ENCODE results near the gene MAP3K10. TPM values are rescaled to one million over a fixed set of nuclear protein-coding genes. Genes with fewer than 3 reads are reported as not detected.

The MAP3K10 gene
- total and polyA plus RNA-seq, 7 donors = 10.7 to 35.1 (median 19.1) TPM

DNA sequence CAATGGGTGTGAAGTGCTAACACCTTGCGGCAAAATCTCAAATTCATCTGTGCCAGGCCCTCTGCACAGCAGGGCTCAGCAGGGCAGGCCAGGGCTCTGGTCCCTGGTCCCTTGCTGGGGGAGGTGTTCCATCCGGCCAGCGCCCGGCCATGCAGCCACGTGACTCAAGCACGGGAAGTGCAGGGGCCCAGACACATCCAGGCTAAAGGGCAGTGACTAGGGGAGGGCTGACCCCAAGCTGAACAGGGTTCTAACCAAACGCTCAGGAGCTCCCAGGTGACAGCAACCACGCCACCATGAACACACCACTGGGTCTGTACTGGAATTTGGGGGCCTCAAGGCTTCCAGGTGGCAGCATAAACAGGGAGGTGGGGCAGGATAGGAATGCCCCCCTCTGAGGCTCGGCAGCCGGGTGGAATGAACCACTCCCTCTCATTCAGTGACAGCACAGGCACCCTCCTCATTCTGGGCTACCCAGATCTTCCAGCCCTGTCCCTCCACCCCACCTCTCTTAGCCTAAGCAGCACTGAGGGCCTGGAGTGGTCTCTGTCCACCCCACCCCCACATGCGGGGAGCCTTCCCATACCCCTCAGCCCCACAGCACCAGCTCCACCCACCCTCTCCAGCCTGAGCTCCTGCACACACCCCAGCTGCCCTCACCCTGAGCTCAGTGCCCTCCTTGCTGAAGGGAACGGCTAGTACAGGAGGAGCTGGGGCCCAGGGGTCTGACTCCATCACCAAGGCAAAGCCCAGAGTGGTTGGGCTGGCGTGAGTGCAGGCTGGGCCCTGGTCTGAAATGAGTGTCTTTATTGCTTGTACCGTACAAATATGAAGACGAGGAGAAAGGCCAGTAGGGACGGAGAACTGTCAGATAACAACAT is 40.6 kb downstream of the MAP3K10 start:
- no peak overlapping the region for H3K4me3 ChIP-seq
- peaks cover 0 to 7% (median 0%) of the 10 kb centered on the region in 3 donors for H3K27me3 ChIP-seq (ENCODE audit: insufficient read depth in 3 of 3, low read length in 2 of 3)
- H3K27ac ChIP-seq = peak overlapping the region; percentile 9
- intact Hi-C loops (cut with DNase I) = loop anchor here in 1 of 2 donors (5.0 kb wide), 1 partner anchor 51 kb away; no protein-coding TSS in a partner anchor
- H3K36me3 ChIP-seq (ENCODE audit: insufficient read depth in 1 of 2, low read depth in 1 of 2) = peaks cover 0 to 40% of the 10 kb centered on the region in 2 donors
- 49 to 52% (median 51%) methylated on average over 16 of the region's 16 CpGs for WGBS, 3 donors
- no peaks in the 10 kb centered on the region for H3K9me3 ChIP-seq
- ATAC-seq (peak; percentile 43 to 64 (median 52)), DNase-seq (no peak)
- peaks cover 21% of the 10 kb centered on the region for H3K4me1 ChIP-seq
- no peak for TF ChIP-seq CTCF (IDR thresholded peaks at IDR 0.05)

DNA sequence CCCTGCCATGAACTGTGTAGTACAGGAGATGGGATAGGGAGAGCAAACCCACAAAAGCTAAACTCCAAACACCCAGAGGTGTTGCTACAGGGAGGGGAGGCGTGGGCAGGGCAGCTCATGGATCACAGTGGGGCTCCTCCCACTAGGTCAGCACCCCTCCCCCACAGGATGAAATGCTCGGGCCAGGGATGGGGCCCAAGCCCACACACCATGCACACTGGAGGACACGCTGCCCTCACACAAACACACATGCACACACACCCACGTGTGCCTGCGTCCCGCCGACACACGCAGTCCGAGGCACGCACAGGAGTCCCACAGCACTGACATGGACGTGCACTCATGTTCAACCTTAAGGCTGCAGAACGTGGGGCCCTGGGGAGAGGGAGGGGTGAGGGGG is 41.3 kb downstream of the MAP3K10 start:
- no peak for DNase-seq
- TF ChIP-seq CTCF (IDR thresholded peaks at IDR 0.05) = no peak

GRCh38 chr19:40232949-40233810 is 42.0 kb downstream of the MAP3K10 start:
- peaks cover 0 to 54% of the 10 kb centered on the region in 2 donors for H3K36me3 ChIP-seq (ENCODE audit: insufficient read depth in 1 of 2, low read depth in 1 of 2)
- TF ChIP-seq CTCF (IDR thresholded peaks at IDR 0.05) = no peak
- H3K4me1 ChIP-seq = peaks cover 21% of the 10 kb centered on the region
- no peak overlapping the region for H3K27ac ChIP-seq
- H3K9me3 ChIP-seq = no peaks in the 10 kb centered on the region
- H3K4me3 ChIP-seq = no peak overlapping the region
- 84 to 88% (median 87%) methylated on average over 21 to 25 of the region's 25 CpGs for WGBS, 3 donors
- intact Hi-C loops (cut with DNase I) = loop anchor here in 1 of 2 donors (5.0 kb wide), 1 partner anchor 49 kb away; no protein-coding TSS in a partner anchor
- DNase-seq (no peak), ATAC-seq (no peak)
- H3K27me3 ChIP-seq (ENCODE audit: insufficient read depth in 3 of 3, low read length in 2 of 3) = no peaks in the 10 kb centered on the region

More for the DNA sequence above, 41.3 kb downstream of the MAP3K10 start:
- H3K4me1 ChIP-seq = peaks cover 21% of the 10 kb centered on the region
- intact Hi-C loops (cut with DNase I) = loop anchor here in 1 of 2 donors (5.0 kb wide), 1 partner anchor 50 kb away; no protein-coding TSS in a partner anchor
- H3K27me3 ChIP-seq (ENCODE audit: insufficient read depth in 3 of 3, low read length in 2 of 3) = no peaks in the 10 kb centered on the region
- H3K27ac ChIP-seq = no peak overlapping the region
- peaks cover 0 to 47% of the 10 kb centered on the region in 2 donors for H3K36me3 ChIP-seq (ENCODE audit: insufficient read depth in 1 of 2, low read depth in 1 of 2)
- 74 to 79% (median 76%) methylated on average over 12 of the region's 12 CpGs for WGBS, 3 donors
- H3K9me3 ChIP-seq = no peaks in the 10 kb centered on the region
- H3K4me3 ChIP-seq = no peak overlapping the region
- peak in 1 of 4 donors; percentile 13 for ATAC-seq

- no peak overlapping the region for H3K4me3 ChIP-seq
- no peaks in the 10 kb centered on the region for H3K27me3 ChIP-seq (ENCODE audit: insufficient read depth in 3 of 3, low read length in 2 of 3)
- H3K36me3 ChIP-seq (ENCODE audit: insufficient read depth in 1 of 2, low read depth in 1 of 2) = peaks cover 0 to 61% of the 10 kb centered on the region in 2 donors
- H3K4me1 ChIP-seq = peaks cover 21% of the 10 kb centered on the region
- ATAC-seq = no peak
- no peak for TF ChIP-seq CTCF (IDR thresholded peaks at IDR 0.05)
- WGBS, 3 donors = 92 to 93% (median 93%) methylated on average over 18 to 20 of the region's 20 CpGs
- H3K9me3 ChIP-seq = no peaks in the 10 kb centered on the region
- no peak for DNase-seq
- intact Hi-C loops (cut with DNase I) = loop anchor here in 1 of 2 donors (5.0 kb wide), 1 partner anchor 48 kb away; no protein-coding TSS in a partner anchor
- no peak overlapping the region for H3K27ac ChIP-seq
These were observed 42.7 kb downstream of the MAP3K10 start for GRCh38 chr19:40233811-40234389.

Measured in psoas muscle (tissue), 8 donors.